Measurements from ENCODE around the gene CHST14.
A peak's percentile ranks its signal among the peaks of the same experiment; 100 is the strongest.
"Not testable (repeated sequence)": the region's sequence is repeated elsewhere in the genome, so short reads cannot be mapped to it uniquely, and the experiment has no call there.

Gene CHST14

DNA sequence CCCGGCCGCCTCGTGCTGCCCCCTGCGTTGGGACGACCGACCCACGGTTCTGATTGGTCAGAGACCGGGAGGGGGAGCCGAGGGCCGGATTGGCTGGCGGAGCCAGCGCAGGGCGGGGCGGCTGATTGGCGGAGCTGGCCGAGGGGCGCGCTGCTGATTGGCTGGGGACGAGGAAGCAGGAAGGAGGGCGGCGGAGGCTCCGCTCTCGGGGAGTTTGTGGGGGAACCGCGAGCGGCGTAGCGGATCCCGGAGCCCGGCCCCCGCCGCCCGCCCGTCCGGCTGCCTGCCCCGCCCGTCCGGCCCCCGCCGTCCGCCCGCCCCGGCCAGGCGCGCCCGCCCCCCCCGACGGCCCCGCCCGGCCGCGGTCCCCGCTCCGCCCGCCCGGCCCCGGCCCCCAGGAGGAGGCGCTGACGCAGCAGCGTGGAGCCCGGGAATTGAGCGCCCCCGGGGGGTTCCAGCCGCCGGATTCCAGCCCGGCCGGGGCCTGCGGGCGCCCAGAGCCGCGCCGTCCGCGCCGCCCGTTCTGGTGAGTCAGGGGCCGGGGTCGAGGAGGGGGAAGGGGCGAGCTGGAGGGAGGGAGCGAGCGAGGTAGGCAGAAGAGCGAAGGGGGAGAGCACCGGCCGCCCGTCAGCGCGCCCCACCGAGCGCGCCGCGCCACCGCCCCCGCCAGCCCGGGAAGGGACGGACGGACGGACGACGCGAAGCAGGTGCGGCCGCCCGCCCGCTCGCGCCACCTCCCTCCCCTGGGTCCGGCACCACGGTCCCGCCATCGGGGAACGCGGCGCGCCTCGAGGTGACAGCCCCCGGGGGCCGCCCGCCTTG lies 29.8 kb upstream of the CHST14 start, which contains the start of gene BAHD1:
Gene BAHD1 (plus strand): TSS at position 211 of the 822 bp plus-strand sequence. CDS start 17,512 bp downstream, outside the sequence.
- peak; percentile 91 for DNase-seq (ENCODE audit: low read depth)

DNA sequence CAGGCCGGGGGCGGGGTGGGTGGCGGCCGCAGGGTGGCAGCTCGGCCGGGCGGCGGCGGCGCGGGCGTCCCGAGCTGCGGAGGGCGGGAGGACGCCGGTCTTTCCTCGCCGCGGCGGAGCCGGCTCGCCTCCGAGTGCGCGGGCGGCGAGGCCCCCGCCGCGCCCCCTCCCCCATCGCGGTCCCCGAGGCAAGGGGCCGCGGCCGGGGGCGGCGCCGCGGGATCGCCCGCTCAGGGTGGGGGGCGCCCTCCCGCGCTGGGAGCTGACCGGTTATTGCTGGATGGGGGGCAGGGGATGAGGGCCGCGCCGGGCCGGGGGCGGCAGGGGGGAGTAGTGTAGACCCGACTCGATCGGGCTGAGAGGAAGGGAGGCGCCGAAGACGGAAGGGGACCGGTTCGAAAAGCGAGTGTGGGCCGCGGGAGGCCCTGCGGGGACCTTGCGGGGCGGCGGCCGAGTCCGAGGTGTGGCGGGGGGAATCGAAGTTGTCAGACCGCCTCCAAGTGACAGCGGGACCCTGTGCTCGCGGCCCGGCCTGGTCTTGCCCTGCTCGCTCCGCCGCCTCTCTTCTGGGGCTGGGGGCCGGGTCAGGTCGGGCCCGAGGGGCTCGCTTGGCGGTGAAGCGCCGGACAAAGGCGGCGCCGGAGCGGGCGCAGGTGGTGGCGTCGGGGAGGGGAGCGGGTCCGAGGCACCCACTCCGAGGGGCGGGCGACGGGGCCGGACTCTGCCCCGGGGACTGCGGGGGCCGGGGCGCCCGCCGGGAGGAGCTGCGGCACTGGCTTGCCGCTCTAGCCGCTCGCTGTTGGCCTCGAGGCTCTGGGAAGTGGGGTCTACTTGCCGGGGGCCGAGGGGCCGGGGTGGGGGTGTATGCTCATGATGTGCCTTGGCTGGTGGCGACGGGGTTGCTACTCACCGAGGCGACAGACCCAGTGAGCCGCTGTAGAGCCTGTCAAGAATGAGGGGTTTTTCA lies 28.9 kb upstream of the CHST14 start:
- no peak for DNase-seq (ENCODE audit: low read depth)

DNA sequence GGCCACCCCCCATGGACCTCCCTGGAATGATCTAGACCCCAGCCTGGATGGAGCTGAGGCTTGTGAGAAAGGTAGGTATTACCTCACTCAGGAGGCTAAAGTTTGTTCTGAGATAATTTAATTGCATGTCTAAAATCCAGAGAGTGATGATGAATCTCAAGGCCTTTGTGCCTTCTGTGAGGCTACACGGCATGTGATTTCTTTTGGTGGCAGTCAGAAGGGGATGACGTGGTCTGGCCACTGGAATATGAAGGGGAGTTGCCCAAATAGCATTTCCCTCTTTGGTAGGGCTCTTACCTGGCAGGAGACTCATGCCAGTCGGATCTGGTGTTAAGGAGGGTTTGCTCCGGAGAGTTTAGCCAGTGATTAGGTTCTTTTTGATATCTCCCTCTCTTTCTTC lies 27.5 kb upstream of the CHST14 start:
- DNase-seq (ENCODE audit: low read depth), result no peak

DNA sequence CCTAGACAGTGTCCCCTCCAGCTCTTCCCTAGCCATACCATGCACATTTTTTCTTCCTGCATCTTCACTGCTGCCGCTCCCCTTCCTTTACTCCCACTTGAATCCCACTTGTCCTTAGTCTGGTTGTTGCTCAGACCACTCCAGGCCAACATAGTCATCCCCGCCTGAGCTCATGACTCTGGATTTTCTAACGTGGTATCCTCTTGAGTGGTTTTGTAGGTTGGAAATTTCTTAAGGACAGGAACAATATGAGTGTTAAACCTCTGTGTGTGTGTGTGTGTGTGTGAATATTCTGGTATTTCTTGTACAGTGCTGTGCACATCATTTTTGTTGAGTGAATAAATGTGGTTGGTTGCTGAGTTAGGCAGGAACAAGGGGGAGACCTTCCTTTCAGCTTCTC lies 26.9 kb upstream of the CHST14 start:
- DNase-seq (ENCODE audit: low read depth), result peak; percentile 24

- DNase-seq (ENCODE audit: low read depth), result no peak
Measured at GRCh38 chr15:40444736-40445135, 26.0 kb upstream of the CHST14 start.

DNA sequence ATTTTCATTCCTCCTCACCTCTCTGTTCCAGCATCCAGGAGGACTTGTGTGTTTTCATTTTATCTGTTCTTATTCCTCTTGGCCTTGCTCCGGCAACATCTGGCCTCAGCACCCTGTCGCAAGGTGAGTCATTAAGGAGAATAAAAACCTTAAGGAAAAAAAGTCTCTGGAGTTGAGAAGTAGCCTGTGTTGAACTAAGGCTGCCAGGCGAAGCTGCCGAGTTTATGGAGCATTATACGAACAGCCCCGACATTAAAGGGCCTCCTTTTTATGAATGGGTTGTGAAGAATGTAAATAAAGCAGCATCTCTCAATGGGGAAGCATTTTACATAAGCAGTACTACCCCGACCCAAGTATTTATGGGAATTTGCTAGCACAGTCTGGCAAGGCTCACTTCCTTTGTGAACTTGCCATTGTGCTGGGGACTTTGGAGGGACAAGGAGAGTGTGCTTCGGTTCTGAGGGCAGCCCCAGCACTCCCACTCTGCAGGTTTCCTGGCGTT lies 25.3 kb upstream of the CHST14 start:
- DNase-seq (ENCODE audit: low read depth), result peak; percentile 50

DNA sequence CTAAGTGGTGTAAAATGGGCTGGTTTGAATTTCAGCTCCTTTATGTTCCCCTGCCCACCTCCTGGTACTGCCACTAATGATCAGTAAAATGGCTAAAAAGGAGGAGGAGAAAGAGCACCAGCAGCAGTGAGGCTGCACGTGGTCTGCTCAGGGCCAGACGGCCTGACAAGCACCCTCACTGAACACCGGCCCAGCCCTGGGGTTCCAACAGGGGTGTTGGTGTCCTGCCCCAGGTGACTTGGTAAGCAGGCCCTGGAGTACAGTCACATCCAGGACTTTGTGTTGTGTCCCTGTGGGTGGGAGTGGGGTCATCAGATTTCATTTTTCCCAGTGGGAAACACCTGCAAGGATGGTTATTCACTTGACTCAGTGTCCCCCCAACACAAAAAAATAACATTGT lies 24.6 kb upstream of the CHST14 start:
- no peak for DNase-seq (ENCODE audit: low read depth)

DNA sequence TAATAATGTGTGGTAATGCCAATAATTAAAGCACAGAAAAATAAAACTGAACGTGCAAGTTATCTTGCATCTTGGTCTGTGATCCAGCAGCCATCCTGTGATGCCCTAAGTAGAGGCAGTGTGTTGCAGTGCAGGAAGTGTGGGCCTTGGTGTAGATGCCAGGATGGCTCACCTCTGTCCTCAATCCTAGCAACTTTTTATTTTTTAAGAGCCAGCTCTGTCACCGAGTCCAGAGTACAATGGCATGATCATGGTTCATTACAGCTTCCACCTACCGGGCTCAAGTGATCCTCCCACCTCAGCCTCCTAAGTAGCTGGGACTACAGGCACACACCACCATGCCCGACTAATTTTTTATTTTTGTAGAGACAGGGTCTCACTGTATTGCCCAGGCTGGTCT lies 22.4 kb upstream of the CHST14 start:
- no peak for DNase-seq (ENCODE audit: low read depth)

- peak; percentile 63 for DNase-seq (ENCODE audit: low read depth)
Measured at GRCh38 chr15:40449275-40449674, 21.5 kb upstream of the CHST14 start.

GRCh38 chr15:40450047-40450446 lies 20.7 kb upstream of the CHST14 start:
- no peak for DNase-seq (ENCODE audit: low read depth)

DNA sequence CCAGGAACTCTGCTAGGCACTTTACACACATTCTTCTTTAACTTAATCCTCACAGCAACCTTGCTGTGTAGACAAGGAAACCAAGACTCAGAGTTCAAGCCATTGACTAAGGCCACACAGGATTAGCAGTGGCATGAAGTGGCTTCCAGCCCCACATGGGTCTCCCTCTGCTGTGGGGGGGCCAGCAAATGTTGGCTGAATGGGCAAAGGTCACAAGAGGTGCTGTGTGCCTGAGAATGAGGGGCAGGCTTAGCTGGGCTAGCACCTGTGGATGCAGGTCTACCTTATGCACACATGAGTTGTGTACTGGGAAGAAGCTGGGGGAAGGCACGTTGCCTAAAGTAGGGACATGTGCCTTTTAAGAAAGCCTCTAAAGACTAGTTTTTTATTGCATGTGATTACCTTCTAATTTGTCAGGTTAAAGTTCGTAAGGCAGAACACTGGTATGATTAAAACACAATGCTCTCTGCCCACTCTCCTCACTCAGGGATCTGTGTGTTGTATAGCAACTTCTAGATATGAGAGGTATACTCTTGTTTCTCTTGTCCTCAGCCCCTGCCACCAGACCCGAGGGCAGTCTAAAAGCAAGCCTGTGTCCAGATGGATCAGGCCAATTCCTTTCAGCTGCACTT lies 19.1 kb upstream of the CHST14 start:
- no peak for DNase-seq (ENCODE audit: low read depth)

DNA sequence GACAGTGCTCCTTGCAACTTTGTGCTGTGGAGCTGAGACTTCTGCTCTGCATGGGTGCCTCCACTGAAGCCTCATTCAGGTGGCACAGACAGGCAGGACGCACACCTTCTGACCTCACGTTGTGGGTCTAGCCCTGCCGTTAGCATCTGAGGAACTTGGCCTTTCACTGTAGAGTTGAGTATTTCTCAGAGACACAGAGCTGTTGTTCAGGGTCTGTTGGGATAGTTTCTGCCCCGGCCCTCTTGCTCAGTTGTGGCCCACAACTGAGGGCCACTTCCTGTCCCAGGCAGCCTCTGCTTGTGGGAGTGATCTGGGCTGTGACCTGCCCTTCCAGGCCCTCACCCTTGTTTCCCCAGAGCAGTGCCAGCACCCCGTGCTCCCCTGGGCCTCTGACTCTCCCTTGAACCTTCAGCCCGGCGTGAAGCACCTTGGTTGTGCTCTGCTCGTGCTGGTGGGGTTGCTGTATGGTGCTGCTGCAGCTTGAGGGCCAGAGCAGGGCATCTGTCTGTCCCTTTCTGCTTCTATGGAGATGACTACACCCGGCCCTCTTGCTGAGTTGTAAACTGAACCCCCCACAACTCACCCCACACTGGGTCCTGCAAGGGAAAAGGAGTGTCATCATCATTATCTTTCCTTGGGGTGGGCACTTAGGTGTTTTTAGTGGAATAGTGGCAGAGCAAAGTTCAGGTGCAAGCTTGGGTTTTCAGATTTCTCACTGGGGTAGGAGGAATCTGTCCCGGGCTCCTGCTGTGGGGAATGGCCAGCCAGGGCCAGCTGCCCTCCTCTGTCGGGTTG lies 18.3 kb upstream of the CHST14 start:
- no peak for DNase-seq (ENCODE audit: low read depth)

- not testable (repeated sequence) for DNase-seq (ENCODE audit: low read depth)
Measured at GRCh38 chr15:40453941-40454340, 16.8 kb upstream of the CHST14 start.

DNA sequence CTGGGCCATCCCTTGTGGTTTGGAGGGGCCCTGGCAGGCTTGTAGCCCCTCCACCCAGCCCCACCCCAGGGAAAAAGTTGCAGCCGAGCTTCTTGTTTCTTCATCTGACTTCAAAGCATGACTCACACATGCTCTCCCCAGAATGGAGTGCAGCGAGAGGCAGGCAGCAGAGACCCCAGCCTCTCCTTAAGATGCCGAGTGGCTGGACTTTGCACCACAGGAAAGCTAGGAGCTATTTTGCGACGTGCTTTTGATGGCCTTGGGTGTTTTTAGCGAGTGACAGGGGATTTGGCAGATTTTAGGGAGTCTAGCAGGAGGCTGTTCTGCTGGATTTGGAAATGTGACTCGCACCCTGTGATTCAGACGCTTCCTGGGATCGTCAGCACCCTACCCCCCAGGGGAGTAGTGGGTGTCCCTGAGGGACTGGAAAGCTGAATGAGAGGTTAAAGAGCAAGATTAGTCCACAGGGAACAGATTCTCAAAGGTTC lies 15.8 kb upstream of the CHST14 start:
- DNase-seq (ENCODE audit: low read depth), result peak; percentile 40

GRCh38 chr15:40456299-40456712 lies 14.5 kb upstream of the CHST14 start:
- DNase-seq (ENCODE audit: low read depth), result no peak

GRCh38 chr15:40456738-40457137 lies 14.0 kb upstream of the CHST14 start:
- DNase-seq (ENCODE audit: low read depth), result no peak

DNA sequence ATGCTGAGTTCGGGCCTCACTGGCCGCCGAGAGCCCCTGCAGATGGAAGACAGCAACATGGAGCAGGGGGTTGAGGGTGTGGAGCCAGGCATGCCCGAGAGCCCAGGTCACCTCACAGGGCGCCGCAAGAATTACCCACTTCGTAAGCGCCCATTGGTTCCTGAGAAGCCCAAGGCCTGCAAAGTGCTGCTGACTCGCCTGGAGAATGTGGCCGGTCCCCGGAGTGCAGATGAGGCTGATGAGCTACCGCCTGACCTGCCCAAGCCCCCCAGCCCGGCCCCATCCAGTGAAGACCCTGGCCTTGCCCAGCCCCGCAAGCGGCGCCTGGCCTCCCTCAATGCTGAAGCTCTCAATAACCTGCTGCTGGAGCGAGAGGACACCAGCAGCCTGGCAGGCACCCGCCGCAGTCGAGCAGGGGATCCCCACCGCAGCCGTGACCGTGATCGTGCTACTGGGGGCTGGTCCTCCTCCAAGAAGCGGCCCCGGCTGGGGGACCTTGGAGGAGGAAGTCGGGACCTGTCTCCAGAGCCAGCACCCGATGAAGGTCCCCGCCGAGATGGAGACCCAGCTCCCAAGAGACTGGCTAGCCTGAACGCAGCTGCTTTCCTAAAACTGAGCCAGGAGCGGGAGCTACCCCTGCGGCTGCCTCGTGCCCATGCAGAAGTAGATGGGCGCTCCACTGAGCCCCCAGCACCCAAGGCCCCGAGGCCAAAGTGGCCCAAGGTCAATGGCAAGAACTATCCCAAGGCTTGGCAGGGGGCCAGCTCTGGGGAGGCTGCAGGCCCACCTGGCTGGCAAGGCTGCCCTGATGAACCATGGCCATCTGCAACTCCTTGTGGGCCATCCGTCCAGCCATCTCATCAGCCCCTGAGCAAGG lies 12.1 kb upstream of the CHST14 start:
- DNase-seq (ENCODE audit: low read depth), result no peak

GRCh38 chr15:40459391-40460015 lies 11.3 kb upstream of the CHST14 start:
- no peak for DNase-seq (ENCODE audit: low read depth)

GRCh38 chr15:40460404-40460803 lies 10.4 kb upstream of the CHST14 start:
- DNase-seq (ENCODE audit: low read depth), result no peak

DNA sequence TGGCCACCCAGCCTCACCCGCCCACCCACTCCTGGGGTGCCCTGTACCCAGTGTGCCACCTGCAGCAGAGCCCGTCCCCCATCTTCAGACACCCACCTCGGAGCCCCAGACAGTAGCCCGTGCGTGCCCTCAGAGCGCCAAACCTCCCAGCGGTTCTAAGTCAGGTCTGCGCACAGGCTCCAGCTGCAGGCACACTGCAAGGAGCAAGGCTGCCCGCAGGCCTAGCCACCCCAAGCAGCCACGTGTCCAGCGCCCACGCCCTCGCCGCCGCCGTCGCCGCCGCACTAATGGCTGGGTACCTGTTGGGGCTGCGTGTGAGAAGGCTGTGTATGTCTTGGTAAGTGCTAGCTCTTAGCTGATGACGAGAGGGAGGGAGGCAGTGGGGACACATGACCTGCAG lies 8.8 kb upstream of the CHST14 start:
- no peak for DNase-seq (ENCODE audit: low read depth)

All from amniotic epithelial cell (primary cell).